GM15510 (cell line): ENCODE results near the gene FCRLA.
A peak's percentile ranks its signal among the peaks of the same experiment; 100 is the strongest.
"Not testable (repeated sequence)": the region's sequence is repeated elsewhere in the genome, so short reads cannot be mapped to it uniquely, and the experiment has no call there.

Experiments
- POLR2A ChIP-seq: IDR thresholded peaks from 3 replicates; pipeline ENCODE4 v1.6.1; 2011; ENCODE audit warnings: borderline replicate concordance; ENCODE audit not compliant: insufficient read length; ENCODE audit errors: extremely low read depth

FCRLA gene, protein sequence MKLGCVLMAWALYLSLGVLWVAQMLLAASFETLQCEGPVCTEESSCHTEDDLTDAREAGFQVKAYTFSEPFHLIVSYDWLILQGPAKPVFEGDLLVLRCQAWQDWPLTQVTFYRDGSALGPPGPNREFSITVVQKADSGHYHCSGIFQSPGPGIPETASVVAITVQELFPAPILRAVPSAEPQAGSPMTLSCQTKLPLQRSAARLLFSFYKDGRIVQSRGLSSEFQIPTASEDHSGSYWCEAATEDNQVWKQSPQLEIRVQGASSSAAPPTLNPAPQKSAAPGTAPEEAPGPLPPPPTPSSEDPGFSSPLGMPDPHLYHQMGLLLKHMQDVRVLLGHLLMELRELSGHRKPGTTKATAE

DNA sequence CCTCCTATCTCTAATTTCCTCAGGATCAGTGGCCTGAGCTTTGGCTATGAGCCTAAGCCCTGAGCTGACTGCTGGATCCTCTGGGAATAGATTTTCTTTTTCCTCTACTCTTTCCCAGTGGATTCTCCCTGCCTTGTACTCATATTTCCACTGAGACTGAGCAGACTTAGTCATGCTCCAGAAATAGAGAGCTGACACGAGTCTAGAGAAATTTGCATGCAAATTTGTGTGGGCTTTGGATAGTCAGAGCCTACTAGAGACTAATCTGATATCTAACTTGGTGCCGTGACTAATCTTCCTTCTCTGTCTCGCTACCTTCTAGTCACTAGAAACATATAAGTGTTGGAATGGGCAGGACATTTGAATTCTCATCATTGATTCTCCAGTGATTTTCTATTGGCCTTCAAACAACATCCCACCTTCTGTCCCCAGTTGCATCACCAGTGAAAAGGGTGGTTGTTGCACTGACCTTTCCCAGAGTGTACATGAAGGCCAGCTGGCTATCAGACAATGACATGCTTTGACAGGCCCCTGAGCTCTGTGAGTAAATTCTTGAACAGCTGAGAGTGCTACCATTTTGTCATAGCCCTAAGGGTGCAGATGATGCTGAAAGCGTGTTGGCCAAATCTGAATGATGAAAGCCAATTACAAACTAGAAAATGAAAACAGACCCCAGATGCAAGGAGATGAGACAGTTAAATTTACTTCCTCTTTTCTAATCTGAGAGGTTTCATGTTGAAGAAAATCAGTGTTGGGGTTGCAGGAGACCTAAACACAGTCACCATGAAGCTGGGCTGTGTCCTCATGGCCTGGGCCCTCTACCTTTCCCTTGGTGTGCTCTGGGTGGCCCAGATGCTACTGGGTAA is at the start of gene FCRLA:
Gene FCRLA, plus strand, starts transcription at position 748 of the 866 bp plus-strand sequence. Its CDS starts 36 bp downstream, at position 784.
- TF ChIP-seq POLR2A: peak; percentile 68

GRCh38 chr1:161662684-161663339 is 44.2 kb upstream of the FCRLA start, which contains the start of gene FCGR2B:
FCGR2B (plus strand) TSS chr1:161663143; CDS start chr1:161663242, 99 bp downstream.
- TF ChIP-seq POLR2A: not testable (repeated sequence)

GRCh38 chr1:161676441-161676840 is 30.6 kb upstream of the FCRLA start:
- no peak for TF ChIP-seq POLR2A

- TF ChIP-seq POLR2A: no peak
These were observed 29.9 kb upstream of the FCRLA start for GRCh38 chr1:161676958-161677689.

DNA sequence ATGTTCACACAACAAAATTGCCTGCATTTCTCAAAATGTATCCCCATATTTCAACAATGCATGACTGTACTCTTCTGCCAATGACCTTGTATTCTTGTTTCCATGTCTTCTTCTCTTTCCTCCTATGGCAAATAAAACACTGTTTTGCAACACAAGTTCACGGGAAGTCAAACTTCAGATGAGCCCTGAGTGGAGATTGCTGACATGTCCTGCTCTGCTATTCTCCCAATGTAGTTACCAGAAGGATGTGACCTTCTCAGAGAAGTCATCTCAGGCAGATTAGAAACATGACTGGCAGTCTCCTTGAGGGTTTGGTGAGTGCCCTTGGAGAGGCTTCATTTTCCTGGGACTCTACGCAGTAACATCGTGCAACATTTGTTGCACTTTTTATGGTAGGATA is 28.5 kb upstream of the FCRLA start:
- no peak for TF ChIP-seq POLR2A

- TF ChIP-seq POLR2A: no peak
These were observed 25.1 kb upstream of the FCRLA start for GRCh38 chr1:161681879-161682278.

- TF ChIP-seq POLR2A: no peak
These were observed 18.1 kb upstream of the FCRLA start for GRCh38 chr1:161688946-161689345.

- TF ChIP-seq POLR2A: no peak
These were observed 15.2 kb upstream of the FCRLA start for GRCh38 chr1:161691846-161692245.

DNA sequence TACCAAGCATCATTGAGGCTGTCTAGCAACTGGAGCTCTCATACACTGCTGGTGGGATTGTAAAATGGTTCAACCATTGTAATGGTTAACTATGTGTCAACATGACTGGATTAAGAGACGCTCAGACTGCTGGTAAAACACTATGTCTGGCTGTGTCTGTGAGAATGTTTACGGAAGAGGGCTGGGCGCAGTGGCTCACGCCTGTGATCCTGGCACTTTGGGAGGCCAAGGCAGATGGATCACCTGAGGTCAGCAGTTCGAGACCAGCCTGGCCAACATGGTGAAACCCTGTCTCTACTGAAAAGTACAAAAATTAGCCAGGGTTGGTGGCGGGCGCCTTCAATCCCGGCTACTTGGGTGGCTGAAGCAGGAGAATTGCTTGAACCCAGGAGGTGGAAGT is 4.8 kb upstream of the FCRLA start:
- TF ChIP-seq POLR2A: no peak

GRCh38 chr1:161705537-161705936 is 1.5 kb upstream of the FCRLA start:
- no peak for TF ChIP-seq POLR2A

DNA sequence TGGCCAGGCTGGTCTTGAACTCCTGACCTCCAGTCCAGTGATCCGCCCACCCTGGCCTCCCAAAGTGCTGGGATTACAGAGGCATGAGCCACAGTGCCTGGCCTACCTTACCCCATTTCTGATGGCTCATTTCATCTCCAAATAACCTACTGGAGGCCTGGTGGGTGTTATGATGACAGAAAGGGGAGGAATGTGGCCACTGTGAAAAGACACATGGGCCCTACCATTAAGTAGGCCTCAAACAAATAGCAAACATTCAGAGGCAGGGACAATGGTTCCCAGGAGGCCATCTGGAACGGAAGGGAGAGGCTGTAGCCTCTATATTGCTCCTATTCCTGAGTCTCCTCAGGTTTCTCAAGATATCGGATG is 932 bp upstream of the FCRLA start:
- TF ChIP-seq POLR2A: no peak

DNA sequence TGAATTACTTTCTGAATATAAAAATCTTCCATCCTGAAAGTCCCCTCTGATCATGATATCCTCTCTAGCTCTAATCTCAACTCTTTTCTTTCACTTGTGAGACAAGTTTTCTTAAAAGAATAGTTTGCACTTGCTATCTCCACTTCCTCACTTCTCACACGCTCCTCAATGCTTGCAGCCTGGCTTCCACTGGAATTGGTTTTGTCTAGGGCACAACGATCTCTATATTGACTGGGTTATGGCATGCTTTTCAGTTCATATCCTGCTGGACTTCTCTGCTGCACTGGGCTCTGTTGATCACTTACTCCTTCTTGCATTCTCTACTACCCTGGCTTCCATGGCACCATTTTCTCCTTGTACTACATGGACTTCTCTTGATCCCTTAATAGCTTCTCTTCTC is 474 bp downstream of the FCRLA start:
- no peak for TF ChIP-seq POLR2A

DNA sequence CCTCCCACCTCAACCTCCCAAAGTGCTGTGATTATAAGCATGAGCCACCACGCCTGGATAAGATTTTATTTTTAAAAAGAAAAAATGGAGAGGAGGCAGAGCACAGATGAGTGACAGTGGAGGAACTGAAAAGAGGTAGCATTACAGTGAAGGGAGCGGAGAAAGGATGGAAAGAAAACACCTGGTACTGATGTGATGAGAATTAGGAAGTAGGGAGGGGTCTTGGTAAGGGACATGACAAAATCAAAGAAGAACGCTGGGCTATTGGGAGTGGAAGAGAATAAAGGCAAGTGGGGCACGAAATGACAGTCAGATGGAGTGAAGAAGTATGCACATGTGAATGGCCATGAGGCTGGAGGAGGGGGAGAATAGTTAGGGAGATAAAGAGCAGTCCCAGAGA is 2.3 kb downstream of the FCRLA start:
- no peak for TF ChIP-seq POLR2A

- no peak for TF ChIP-seq POLR2A
These were observed 3.5 kb downstream of the FCRLA start for GRCh38 chr1:161710560-161710959.
